ENCODE measurements around the gene RNF152.

- TF ChIP-seq CTCF (IDR thresholded peaks at IDR 0.05; ENCODE audit: low read length): no peak
- no peak for TF ChIP-seq EZH2 (IDR thresholded peaks at IDR 0.05; ENCODE audit: borderline replicate concordance, low read length)
These were observed 4.0 kb upstream of the RNF152 start for GRCh38 chr18:61896757-61897156.
